GM18511 (cell line): ENCODE data around the gene PRKAA2.

Experiments used
- ATAC-seq: cut with Tn5 transposase; IDR thresholded peaks from one replicate; pipeline ENCODE4 v1.9.1; 2021; ENCODE audit warnings: mild to moderate bottlenecking, moderate library complexity; ENCODE audit not compliant: unreplicated experiment

The PRKAA2 gene

GRCh38 chr1:56654126-56654923 lies 9.2 kb downstream of the PRKAA2 start:
- no peak for ATAC-seq

DNA sequence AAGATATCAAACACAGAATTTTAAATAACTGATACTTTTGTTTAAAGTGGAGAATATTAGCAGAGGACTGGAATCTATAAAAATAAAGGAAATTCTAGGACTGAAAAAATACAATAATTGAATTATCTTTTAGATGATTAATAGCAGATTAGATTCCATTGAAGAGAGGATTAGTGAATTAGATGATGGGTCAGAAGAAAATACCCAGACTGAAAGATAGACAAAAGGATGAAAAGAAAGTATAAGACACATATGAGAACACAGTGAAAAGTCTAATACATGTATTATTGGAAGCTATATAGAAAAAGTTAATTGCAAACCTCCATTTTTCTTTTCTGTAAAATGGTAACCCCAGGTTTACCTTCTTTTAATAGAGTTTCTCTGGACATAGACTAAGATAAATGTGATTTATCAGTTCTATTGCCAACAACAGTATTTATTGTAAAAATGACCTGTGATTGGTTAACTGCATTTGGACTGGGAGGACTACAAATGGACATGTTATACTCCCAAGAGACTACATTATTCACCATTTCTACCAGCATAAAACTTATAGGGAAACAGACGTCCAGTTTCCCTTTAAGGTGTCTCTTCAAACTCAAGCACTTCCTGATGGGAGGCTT lies 11.0 kb downstream of the PRKAA2 start:
- ATAC-seq = no peak

DNA sequence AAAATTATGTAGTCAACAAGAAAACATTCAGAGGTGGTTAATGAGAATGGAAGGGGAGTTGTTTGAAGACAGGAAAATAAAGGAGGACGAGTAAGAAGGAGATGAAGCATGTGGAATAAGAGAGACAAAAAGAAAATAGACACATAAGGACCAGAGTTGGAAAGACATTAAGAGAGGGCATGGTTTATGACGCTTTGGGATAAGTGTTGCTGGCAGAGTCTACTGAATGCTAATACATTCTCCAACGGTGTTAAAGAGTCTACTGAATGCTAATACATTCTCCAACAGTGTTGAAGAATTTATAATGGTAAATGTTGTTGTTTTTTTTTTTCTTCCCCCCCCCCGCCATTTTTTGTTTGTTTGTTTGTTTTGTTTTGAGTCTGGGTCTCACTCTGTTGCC lies 13.1 kb downstream of the PRKAA2 start:
- no peak for ATAC-seq

DNA sequence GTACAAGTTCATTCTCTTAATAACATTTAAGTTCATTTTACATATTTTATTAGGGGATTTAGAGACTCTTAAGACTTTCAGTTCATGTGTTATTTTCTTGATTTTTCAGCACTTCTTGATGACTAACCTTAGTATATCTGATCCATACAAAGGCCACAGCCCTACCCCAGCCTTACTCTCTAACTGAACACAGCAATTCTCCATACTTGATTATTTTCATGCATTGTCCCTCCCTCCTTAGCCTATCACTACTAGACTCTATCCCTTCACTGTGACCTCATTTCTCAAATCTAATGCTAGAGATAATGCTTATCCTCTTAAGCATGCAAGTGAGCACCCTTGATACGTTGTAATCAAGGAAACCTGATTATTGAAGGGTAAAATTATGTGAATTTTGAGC lies 15.2 kb downstream of the PRKAA2 start:
- ATAC-seq = no peak

DNA sequence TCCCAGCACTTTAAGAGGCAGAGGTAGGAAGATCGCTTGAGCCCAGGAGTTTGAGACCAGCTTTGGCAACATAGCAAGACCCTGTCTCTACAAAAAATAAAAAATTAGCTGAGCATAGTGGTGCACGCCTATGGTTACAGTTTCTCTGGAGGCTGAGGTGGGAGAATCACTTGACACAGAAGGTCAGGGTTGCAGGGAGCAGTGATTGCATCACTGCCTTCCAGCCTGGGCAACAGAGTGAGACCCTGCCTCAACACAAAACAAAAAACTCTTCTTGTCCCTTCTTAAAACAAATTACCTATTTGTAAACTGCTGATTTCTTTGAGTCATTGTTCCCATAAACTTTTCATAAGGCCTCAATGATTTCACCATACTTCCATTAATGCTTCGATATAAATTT lies 18.7 kb downstream of the PRKAA2 start:
- no peak for ATAC-seq

GRCh38 chr1:56665384-56665783 lies 20.3 kb downstream of the PRKAA2 start:
- no peak for ATAC-seq

DNA sequence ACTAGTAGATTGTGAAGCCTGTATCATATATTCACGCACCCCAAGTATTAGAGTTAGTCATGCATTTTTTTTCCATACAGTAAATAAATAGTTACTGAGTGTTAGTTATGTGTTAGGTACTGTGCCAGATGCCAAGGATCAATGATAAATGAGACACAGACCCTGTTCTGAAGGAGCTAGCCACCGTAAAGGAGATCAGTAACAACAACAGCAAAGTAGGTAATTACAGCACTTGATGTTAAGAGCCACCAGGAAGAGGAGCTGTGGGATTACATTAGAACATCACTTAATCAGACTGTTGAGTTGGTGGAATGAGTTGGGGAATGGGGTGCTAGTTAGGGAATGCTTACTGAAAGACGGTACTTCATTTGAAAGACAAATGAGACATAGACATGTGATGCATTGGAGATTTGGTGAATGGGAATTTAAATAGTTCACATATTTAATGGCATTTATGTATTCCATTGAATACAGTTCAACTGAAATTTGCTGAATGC lies 21.0 kb downstream of the PRKAA2 start:
- ATAC-seq = no peak

DNA sequence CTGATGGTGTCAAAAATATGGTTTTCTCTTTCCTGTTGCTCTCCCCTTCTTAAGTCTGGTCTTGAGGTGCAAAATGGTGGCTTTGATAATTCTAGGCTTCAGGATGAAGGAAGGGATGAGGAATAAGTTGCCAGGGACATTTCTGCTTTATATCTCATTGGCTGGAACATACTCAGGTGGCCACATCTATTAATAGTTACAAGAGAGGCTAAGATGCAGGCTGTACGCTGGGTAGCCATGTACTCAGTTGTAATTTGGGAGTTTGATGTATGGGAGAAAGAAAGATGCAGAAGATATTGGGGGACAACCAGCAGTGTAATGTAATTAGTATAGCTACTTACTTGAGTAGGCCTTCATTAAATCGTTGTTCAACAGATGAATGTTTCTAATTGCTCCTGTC lies 25.2 kb downstream of the PRKAA2 start:
- no peak for ATAC-seq

DNA sequence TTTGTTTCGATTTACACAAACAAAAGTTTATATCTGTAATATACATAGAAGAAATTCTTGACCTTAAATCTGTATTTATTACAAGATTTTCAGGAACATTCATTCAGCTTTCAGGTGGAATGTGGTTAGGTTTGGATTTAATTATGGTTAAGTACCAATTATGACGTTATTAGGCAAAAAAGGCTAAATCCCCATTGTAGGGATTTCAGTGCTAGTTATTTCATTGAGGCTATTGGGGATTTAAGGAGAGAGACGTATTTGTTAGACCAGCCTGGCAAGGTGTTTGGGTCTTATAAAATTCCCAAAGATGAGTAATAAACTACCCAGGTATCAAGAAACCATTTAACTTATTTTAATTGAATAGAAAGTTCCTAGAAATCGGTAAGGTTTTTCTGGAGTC lies 26.0 kb downstream of the PRKAA2 start:
- ATAC-seq = no peak

GRCh38 chr1:56671542-56671941 lies 26.4 kb downstream of the PRKAA2 start:
- ATAC-seq = no peak

- no peak for ATAC-seq
Measured at GRCh38 chr1:56672579-56672978, 27.5 kb downstream of the PRKAA2 start.

DNA sequence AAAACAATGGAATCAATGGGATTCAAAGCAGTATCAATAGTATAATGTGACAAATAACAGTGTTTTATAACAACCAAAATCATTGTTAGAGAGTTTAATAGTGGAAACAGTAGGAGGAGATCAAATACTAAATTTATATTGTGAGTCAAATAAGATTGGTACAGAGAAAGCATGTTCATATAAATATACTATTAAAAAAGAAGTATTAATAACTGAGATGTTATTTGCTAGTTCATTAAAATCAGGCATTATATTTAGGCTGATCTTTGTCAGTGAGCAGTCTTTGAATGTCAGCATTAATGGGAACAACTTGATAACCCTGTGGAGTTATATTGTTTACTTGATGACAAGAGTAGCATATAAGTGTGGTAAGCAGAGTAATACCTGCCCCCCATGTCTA lies 30.6 kb downstream of the PRKAA2 start:
- ATAC-seq = no peak

DNA sequence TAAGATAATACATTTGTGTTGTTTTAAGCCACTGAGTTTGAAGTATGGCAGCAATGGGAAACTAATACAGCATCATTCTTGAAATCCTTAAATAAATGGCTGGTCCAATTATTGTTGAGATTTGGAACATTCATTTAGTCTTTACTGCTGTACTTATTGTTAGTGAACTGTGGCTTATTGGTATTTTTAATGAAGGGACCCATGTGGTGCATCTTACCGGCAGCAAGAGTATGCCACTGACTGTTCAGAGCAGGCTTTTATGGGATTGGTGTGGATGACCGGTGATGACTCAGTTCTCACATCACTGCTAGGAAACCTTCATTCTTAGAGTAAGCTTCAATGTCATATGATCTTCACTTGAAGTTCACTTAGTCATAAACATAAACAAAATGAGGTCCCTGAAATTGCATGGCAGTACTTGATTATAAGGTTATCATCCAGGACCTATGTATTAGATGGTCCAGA lies 31.5 kb downstream of the PRKAA2 start:
- no peak for ATAC-seq

DNA sequence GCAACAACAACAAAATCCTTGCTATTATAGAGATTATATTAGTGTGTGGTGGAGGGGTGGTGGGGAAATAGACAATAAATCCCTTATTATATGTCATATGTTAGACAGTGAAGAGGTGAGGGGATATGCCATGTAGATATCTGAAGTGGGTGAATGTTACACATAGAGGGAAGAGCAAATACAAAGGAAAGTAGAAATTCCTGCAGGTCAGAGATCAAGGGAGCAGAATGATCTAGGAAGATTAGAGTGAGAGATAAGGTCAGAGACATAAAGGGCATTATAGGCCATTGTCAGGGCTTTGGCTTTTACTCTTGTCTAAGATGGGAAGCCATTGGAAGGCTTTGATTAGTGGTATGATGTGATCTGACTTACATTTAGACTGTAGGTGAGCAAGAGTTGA lies 38.5 kb downstream of the PRKAA2 start:
- ATAC-seq = no peak

GRCh38 chr1:56686169-56686568 lies 41.1 kb downstream of the PRKAA2 start:
- no peak for ATAC-seq

- peak; percentile 74 for ATAC-seq
Measured at GRCh38 chr1:56688522-56689026, 43.5 kb downstream of the PRKAA2 start.

DNA sequence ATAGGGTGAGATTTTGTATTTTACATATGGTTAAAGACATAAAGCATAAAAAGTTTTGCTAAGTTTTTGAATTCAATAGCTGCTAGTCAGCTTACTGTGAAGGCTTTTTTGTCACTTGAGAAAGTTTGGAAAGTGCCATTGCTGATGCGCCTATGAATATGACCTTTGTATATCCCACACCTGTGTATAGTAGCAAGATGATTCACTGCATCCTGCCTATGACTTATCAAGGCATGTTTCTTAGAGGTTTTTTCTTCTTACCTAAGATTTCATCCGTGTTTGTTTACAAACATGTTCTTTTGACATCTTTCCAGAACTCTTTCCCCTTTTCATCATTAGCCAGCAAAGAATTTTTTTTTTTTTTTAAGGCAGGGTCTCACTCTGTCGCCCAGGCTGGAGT lies 51.5 kb downstream of the PRKAA2 start:
- ATAC-seq = no peak

GRCh38 chr1:56703747-56704146 lies 58.6 kb downstream of the PRKAA2 start:
- ATAC-seq = no peak

GRCh38 chr1:56707379-56707778 lies 62.3 kb downstream of the PRKAA2 start:
- ATAC-seq = no peak

DNA sequence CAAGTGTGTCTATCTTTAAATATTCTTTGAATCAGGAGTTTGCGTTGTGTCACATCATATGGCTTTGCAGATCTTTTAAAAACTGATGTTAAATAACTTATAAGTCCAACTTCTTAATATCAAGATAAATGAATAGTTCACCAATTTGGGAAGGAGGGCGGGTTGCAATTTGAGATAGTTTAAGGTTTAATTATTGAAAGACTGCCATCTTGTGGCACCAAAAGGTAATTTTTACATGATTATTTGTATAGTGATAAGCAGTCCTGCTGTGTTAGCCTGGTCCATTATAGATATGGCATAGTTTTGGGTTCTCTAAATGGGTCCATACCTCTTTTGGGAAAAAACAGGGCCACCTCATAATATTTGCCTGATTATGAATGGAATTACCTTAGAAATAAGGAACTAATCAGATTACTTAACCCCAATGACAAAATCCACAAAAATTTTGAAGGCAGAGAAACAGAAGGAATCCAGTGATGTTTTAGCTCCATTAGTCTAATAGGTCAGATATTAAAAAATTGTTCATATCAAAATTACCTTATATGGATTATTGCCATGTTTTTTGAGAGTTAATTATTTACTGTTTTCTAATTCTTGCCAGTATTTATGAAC lies 64.3 kb downstream of the PRKAA2 start:
- ATAC-seq = peak; percentile 73

- no peak for ATAC-seq
Measured at GRCh38 chr1:56709995-56710394, 64.9 kb downstream of the PRKAA2 start.

DNA sequence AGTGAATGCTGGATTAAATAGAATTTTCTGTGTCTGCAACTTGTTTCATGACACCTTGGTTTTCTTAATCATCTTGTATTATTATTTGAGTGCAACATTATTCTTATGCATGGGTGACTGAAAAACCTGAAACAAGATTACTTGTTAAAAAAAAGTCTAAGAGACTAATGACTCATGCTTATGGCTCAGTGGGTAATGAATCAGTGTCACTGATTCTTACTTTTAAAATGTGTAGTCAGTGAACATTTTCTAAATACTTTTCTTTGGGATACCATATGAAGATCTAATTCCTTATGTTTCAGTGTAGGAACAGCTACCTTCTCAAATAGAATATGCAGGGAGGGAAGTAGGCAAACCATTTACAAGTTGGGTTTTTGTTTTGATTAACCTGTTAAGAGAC lies 65.5 kb downstream of the PRKAA2 start:
- ATAC-seq = no peak
